Measurements from ENCODE around the gene ECSCR.
"Not testable (repeated sequence)": the region's sequence is repeated elsewhere in the genome, so short reads cannot be mapped to it uniquely, and the experiment has no call there.

Gene ECSCR

DNA sequence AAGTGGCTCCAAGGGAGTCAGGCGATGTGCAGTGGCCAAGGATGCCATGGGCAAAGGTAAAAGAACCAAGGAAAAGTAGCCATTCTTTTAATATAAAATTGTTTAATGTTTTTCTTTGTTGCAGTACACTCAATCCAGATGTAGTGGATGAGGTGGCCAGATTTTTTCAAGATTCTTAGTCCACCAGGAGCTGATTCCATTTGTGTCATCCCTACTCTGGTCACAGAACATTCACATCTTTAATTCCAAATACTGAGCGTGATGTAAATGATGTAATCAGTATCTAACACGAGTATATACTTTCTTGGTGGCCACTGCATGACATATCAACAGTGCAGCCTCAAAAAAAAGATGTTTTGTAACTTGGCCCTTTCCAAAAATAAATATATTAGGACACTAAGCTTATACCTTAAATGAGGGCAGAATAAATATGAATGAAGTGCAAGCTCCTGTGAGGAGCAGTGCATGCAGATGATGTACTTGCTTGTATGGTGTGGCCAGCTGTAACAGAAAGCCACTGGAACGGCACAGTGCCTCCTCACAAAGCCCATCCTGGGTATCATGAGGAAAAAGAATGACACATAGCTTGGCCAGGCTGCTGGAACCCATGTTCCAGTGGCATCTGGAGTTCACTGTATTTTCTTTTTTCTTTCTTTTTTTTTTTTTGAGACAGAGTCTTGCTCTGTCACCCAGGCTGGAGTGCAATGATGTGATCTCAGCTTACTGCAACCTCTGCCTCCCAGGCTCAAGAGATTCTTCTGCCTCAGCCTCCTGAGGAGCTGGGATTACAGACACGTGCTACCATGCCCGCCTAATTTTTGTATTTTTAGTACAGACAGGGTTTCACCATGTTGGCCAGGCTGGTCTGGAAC lies 52.2 kb downstream of the ECSCR start:
- DNase-seq, result no peak

DNA sequence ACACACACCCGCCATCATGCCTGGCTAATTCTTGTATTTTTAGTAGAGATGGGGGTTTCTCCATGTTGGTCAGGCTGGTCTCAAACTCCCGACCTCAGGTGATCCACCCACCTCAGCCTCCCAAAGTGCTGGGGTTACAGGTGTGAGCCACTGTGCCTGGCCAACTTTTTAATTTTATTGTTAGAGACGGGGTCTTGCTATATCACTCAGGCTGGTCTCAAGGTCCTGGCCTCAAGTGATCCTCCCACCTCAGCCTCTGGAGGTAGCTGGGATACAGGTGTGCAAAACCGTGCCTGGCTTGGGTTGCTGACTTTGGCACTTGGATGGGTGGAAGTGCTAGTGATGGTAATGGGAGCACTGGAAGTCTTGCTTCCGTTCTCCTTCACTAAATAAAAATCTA lies 53.4 kb downstream of the ECSCR start:
- not testable (repeated sequence) for DNase-seq

DNA sequence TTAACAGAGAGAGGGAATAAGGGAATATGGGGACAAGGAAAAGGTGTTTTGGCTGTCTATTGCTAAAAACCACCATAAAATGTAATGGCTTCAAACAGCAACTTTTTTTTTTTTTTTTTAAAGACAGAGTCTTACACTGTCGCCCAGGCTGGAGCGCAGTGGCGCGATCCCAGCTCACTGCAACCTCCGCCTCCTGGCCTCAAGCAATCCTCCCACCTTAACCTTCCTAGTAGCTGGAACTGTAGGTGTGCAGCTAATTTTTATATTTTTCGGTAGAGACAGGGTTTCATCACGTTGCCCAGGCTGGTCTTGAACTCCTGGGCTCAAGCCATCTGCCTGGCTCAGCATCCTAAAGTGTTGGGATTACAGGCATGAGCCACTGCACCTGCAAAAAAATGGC lies 54.4 kb downstream of the ECSCR start:
- DNase-seq, result no peak

DNA sequence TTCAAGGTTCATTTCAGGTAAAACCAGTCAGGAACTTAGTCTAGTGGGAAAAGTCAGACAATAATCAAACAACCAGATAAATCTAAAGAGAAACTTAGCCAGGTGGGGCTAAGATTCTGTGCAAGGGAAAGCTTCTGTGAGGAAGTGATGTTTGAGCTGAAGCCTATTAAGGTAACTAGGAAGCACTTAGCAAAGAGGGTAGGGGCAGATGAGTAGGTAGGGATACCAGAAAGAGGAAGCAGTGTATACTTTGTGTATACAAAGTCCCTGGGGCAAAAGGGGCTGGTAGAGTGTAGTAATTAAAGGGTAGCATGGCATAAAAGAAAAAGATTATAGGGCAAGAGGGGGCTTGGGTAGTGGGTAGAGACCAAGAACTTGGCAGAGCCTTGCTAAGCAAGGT lies 55.0 kb downstream of the ECSCR start:
- DNase-seq, result no peak

DNA sequence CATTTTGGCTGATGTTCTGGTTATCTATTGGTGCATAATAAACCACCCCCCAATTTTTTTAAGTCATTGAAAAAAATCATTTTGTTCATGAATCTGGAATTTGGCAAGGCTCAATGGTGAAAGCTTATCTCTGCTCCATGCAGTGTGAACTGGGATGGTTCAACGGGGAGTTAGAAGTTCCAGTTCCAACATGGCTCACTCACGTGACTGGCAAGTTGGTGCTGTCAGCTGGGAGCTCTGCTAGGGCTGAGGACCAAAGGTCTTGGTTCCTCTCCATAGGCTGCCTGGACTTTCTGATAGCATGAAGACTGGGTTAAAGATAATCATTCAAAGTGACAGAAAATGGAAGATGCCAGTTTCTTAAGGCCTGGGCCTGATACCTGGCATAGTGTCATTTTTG lies 55.6 kb downstream of the ECSCR start:
- no peak for DNase-seq

DNA sequence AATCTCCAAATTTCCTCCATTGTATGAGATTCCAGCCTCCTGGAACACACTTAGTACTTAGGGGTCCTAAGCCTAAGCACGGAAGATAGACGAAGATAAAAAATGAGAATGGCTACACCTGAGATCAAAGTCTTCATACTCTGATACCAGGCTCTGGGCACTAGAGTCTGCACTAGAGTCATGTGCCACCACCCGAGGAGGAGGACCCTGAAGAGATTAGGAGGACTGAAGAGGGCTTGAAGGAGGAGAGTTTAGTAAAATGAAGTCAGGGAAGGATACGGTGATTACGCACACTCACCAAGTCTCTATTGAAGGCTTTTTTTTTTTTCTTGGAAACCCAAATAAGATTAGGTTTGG lies 58.1 kb downstream of the ECSCR start:
- DNase-seq, result no peak

GRCh38 chr5:139403787-139404483 lies 58.6 kb downstream of the ECSCR start, which contains the start of gene SPATA24:
Gene SPATA24, minus strand, starts transcription at chr5:139404089. Its CDS starts 29 bp downstream, at chr5:139404060.
- DNase-seq, result peak; percentile 98

DNA sequence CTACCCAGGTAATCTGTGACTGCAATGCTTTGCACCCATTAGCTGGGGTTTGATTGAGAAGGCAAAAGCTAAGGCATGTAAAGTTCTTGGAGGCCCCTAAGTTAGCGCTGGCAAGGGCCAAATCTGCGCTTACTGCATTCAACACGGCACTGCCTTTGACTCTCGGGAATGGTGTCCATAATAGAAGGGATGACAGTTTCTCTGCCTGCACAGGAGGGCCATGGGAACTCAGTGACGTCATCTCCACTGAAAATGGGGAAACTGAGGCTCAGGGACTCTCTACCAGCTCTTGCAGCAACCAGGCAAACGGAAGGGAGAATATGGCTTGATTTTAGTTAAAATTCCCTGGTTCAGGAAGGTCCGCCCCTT lies 59.1 kb downstream of the ECSCR start:
- DNase-seq, result no peak

DNA sequence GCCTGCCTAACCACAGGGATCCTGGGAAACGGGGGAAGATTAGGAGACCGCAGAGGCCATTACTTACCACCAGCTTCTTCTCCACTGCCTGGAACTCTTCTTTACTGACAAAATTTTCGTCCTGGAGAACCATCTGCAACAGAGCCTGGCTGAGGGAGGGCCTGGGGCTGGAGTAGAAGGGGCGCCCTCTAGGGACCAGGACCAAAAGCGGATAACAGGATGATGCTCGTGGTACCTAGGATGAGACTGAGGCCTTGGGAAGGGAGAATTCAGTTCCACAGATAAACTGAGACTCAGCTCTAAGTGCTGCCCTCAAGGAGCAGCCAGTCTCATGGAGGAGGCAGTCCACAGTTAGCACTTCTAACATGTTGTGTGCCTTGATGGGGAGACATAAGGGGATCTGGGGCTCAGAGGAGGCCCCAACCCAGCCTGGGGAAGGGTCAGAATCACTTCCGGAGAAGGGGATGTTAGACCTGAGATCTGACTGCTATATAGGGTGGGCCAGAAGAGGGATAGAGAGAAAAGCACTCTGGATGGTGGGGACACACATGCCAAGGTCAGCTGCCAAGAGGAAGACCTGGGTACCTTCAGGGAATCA lies 59.9 kb downstream of the ECSCR start:
- no peak for DNase-seq

- no peak for DNase-seq
These were observed 61.0 kb downstream of the ECSCR start for GRCh38 chr5:139401546-139401945.

DNA sequence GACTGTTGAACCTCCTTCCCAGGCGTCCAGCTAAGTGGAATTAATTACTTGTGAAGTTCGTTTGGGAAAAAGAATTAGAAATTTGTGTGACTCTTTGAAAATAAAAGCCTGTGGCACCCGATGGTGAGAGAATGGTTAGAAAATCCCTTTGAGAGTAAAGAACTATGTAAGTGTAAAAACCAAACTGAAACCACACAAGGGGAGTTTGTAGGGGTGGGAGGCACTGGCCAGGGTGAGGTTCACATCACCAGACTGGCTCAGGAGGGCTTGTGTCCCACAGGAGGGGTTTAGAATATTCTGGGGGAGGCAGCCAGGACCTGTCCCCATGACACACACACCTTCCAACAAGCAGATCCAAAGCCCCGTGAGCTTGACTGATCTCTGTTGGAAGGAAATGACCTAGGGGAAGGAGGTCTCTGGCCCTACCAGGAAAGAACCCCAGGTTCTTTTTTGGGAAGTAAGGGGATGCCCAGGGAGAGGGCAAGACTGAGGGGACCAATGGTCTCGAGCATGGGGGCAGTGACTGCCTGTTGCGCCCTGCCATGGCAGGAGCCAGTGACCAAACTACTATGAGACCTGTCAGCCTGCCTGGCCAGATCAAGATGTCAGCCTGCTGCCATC lies 62.9 kb downstream of the ECSCR start:
- no peak for DNase-seq
